GM18909 (cell line): Measurements from ENCODE around the gene ACP1.
A peak's percentile ranks its signal among the peaks of the same experiment; 100 is the strongest.

Experiments used
- ATAC-seq: cut with Tn5 transposase; IDR thresholded peaks from one replicate; pipeline ENCODE4 v1.9.1; 2021; ENCODE audit warnings: mild to moderate bottlenecking; ENCODE audit not compliant: unreplicated experiment, poor library complexity

The ACP1 gene

GRCh38 chr2:254241-254640 lies 10.5 kb upstream of the ACP1 start:
- ATAC-seq: no peak

- no peak for ATAC-seq
Measured at GRCh38 chr2:255195-255594, 9.6 kb upstream of the ACP1 start.

- no peak for ATAC-seq
Measured at GRCh38 chr2:256094-256493, 8.7 kb upstream of the ACP1 start.

- no peak for ATAC-seq
Measured at GRCh38 chr2:257429-257828, 7.3 kb upstream of the ACP1 start.

- no peak for ATAC-seq
Measured at GRCh38 chr2:257842-258241, 6.9 kb upstream of the ACP1 start.

GRCh38 chr2:258933-259332 lies 5.8 kb upstream of the ACP1 start:
- no peak for ATAC-seq

- no peak for ATAC-seq
Measured at GRCh38 chr2:259789-260331, 4.9 kb upstream of the ACP1 start.

GRCh38 chr2:260507-261161 lies 4.1 kb upstream of the ACP1 start:
- ATAC-seq: no peak

- ATAC-seq: no peak
Measured at GRCh38 chr2:262117-262516, 2.6 kb upstream of the ACP1 start.

GRCh38 chr2:263022-263738 lies 1.6 kb upstream of the ACP1 start:
- ATAC-seq: no peak

- ATAC-seq: peak; percentile 29
Measured at GRCh38 chr2:263774-264492, 814 bp upstream of the ACP1 start, which contains the start of gene SH3YL1. TSS of gene SH3YL1 (minus strand) at chr2:264032. CDS start at chr2:263984, 48 bp downstream.

- ATAC-seq: no peak
Measured at GRCh38 chr2:268323-268722, 3.6 kb downstream of the ACP1 start.

GRCh38 chr2:269356-270030 lies 4.7 kb downstream of the ACP1 start:
- no peak for ATAC-seq

GRCh38 chr2:270861-271260 lies 6.1 kb downstream of the ACP1 start:
- no peak for ATAC-seq

GRCh38 chr2:271917-272316 lies 7.2 kb downstream of the ACP1 start:
- no peak for ATAC-seq

GRCh38 chr2:273333-273732 lies 8.6 kb downstream of the ACP1 start:
- no peak for ATAC-seq

GRCh38 chr2:274503-274902 lies 9.8 kb downstream of the ACP1 start:
- no peak for ATAC-seq

GRCh38 chr2:275466-275865 lies 10.7 kb downstream of the ACP1 start:
- ATAC-seq: peak; percentile 98

- ATAC-seq: no peak
Measured at GRCh38 chr2:278312-278926, 13.7 kb downstream of the ACP1 start.

- no peak for ATAC-seq
Measured at GRCh38 chr2:278927-279320, 14.2 kb downstream of the ACP1 start.
